ENCODE results near the gene MYO5A.
"Not testable (repeated sequence)": the region's sequence is repeated elsewhere in the genome, so short reads cannot be mapped to it uniquely, and the experiment has no call there.

Gene MYO5A

GRCh38 chr15:52459701-52460100 lies 69.0 kb downstream of the MYO5A start:
- DNase-seq, result not testable (repeated sequence)

- not testable (repeated sequence) for DNase-seq
Measured at GRCh38 chr15:52459265-52459664, 69.4 kb downstream of the MYO5A start.

GRCh38 chr15:52448011-52448890 lies 80.4 kb downstream of the MYO5A start:
- DNase-seq, result no peak

- no peak for DNase-seq
Measured at GRCh38 chr15:52445954-52446353, 82.7 kb downstream of the MYO5A start.

GRCh38 chr15:52445553-52445952 lies 83.1 kb downstream of the MYO5A start:
- no peak for DNase-seq

- not testable (repeated sequence) for DNase-seq
Measured at GRCh38 chr15:52443205-52443604, 85.5 kb downstream of the MYO5A start.

GRCh38 chr15:52441841-52442240 lies 86.8 kb downstream of the MYO5A start:
- DNase-seq, result no peak

- DNase-seq, result no peak
Measured at GRCh38 chr15:52440946-52441345, 87.7 kb downstream of the MYO5A start.

GRCh38 chr15:52440414-52440813 lies 88.3 kb downstream of the MYO5A start:
- no peak for DNase-seq

GRCh38 chr15:52439470-52439869 lies 89.2 kb downstream of the MYO5A start:
- DNase-seq, result no peak

- DNase-seq, result not testable (repeated sequence)
Measured at GRCh38 chr15:52439042-52439441, 89.6 kb downstream of the MYO5A start.

- DNase-seq, result no peak
Measured at GRCh38 chr15:52438047-52438446, 90.6 kb downstream of the MYO5A start.

- no peak for DNase-seq
Measured at GRCh38 chr15:52437646-52438045, 91.0 kb downstream of the MYO5A start.

GRCh38 chr15:52436981-52437380 lies 91.7 kb downstream of the MYO5A start:
- DNase-seq, result no peak

- DNase-seq, result no peak
Measured at GRCh38 chr15:52434885-52435284, 93.8 kb downstream of the MYO5A start.

GRCh38 chr15:52428297-52428696 lies 100.4 kb downstream of the MYO5A start:
- DNase-seq, result no peak

- DNase-seq, result no peak
Measured at GRCh38 chr15:52427804-52428203, 100.9 kb downstream of the MYO5A start.

- no peak for DNase-seq
Measured at GRCh38 chr15:52424856-52425431, 103.7 kb downstream of the MYO5A start.

- no peak for DNase-seq
Measured at GRCh38 chr15:52423852-52424251, 104.8 kb downstream of the MYO5A start.

GRCh38 chr15:52422001-52422400 lies 106.7 kb downstream of the MYO5A start:
- DNase-seq, result no peak

GRCh38 chr15:52421029-52421428 lies 107.7 kb downstream of the MYO5A start:
- no peak for DNase-seq

- DNase-seq, result no peak
Measured at GRCh38 chr15:52419494-52419893, 109.2 kb downstream of the MYO5A start.

- DNase-seq, result no peak
Measured at GRCh38 chr15:52417957-52418356, 110.7 kb downstream of the MYO5A start.

- DNase-seq, result no peak
Measured at GRCh38 chr15:52417521-52417920, 111.2 kb downstream of the MYO5A start.
